Testis (tissue), 3 donors: Measurements from ENCODE around the gene KLHL6. TPM values are rescaled to one million over a fixed set of nuclear protein-coding genes. Genes with fewer than 3 reads are reported as not detected.

Experiments used
- DNase-seq: peaks from one replicate; pipeline ENCODE4 v3.0.0-alpha.2; 2019
- H3K27ac ChIP-seq, 2 donors: fragments of 200-600 bp; sonication (generic); one replicate each; pipeline ENCODE4 v1.5.1; 2019
- H3K27me3 ChIP-seq: fragments of 200-600 bp; sonication (generic); one replicate; pipeline ENCODE4 v1.5.1; 2019
- H3K36me3 ChIP-seq: fragments of 200-600 bp; sonication (generic); one replicate; pipeline ENCODE4 v1.5.1; 2017; ENCODE audit warnings: low read depth; ENCODE audit errors: missing control alignments
- H3K4me1 ChIP-seq: fragments of 200-600 bp; sonication (generic); one replicate; pipeline ENCODE4 v1.5.1; 2019
- H3K4me3 ChIP-seq, 2 donors: fragments of 200-600 bp; sonication (generic); one replicate each; pipeline ENCODE4 v1.5.1; 2017 to 2019
- H3K9me3 ChIP-seq: fragments of 200-600 bp; sonication (generic); one replicate; pipeline ENCODE4 v1.5.1; 2017
- CTCF ChIP-seq, 3 experiments: fragments of 450-650 bp in 2 of 3; fragments of 200-600 bp in 1 of 3; sonication (generic) in 1 of 3; IDR thresholded peaks; one replicate each; pipeline ENCODE4 v1.5.1; 2016 to 2019; ENCODE audit warnings: antibody characterized with exemption in 3 of 3, mild to moderate bottlenecking in 2 of 3, moderate library complexity in 1 of 3
- POLR2A ChIP-seq: fragments of 450-650 bp; IDR thresholded peaks from one replicate; pipeline ENCODE4 v1.6.1; 2017; ENCODE audit warnings: antibody characterized with exemption, mild to moderate bottlenecking, moderate library complexity
- WGBS, 2 donors: methylation state at CpG; one replicate each; pipeline ENCODE4 v1.1.5; 2018; 5-methylcytosine and 5-hydroxymethylcytosine counted together
- intact Hi-C: fragments of 100-400 bp; cut with DNase I; formaldehyde crosslinking; loops from one replicate; pipeline ENCODE4 v1.15.1; 2023; ENCODE audit warnings: low total_unique reads
- polyA plus RNA-seq: library from polyadenylated mRNA; stranded (reverse); fragments of 350-450 nt; fragmentation: Illumina TruSeq; extraction: RNeasy Lipid Tissue Mini Kit (QIAGEN cat#74804); gene quantifications from one replicate; pipeline ENCODE4 v1.2.3, GENCODE V29; 2014; ENCODE audit warnings: low read depth, low replicate concordance; ENCODE audit not compliant: insufficient read depth
- total RNA-seq, 2 donors: library from RNA; depleted of rRNA; stranded (reverse); fragments of >200 nt; gene quantifications; one replicate each; pipeline ENCODE4 v1.2.3, GENCODE V29; 2016

The KLHL6 gene
- total and polyA plus RNA-seq, 3 donors from 2014 or later: 0.55 to 1.5 (median 1.4) TPM

GRCh38 chr3:183553334-183554026 lies 2.0 kb downstream of the KLHL6 start:
- 78 to 79% methylated on average over 8 of the region's 8 CpGs for WGBS, 2 donors
- no peaks in the 10 kb centered on the region for H3K4me1 ChIP-seq
- intact Hi-C loops: no loop called here
- DNase-seq: no peak
- H3K4me3 ChIP-seq: no peak overlapping the region
- no peak overlapping the region for H3K27ac ChIP-seq
- no peak for TF ChIP-seq CTCF (IDR thresholded peaks at IDR 0.05)
- no peak for TF ChIP-seq POLR2A
- H3K36me3 ChIP-seq: no peaks in the 10 kb centered on the region
- H3K27me3 ChIP-seq: no peaks in the 10 kb centered on the region
- H3K9me3 ChIP-seq: no peaks in the 10 kb centered on the region

- intact Hi-C loops: no loop called here
- no peak for DNase-seq
- no peaks in the 10 kb centered on the region for H3K4me1 ChIP-seq
- no peaks in the 10 kb centered on the region for H3K27me3 ChIP-seq
- H3K36me3 ChIP-seq: no peaks in the 10 kb centered on the region
- no peak overlapping the region for H3K27ac ChIP-seq
- TF ChIP-seq CTCF (IDR thresholded peaks at IDR 0.05) (no peak), POLR2A (no peak)
- WGBS, 2 donors: 84 to 92% methylated on average over 6 of the region's 6 CpGs
- no peak overlapping the region for H3K4me3 ChIP-seq
- no peaks in the 10 kb centered on the region for H3K9me3 ChIP-seq
These were observed 3.6 kb downstream of the KLHL6 start for GRCh38 chr3:183551930-183552329.

- no peaks in the 10 kb centered on the region for H3K27me3 ChIP-seq
- H3K4me1 ChIP-seq: no peaks in the 10 kb centered on the region
- 80 to 81% methylated on average over 2 of the region's 2 CpGs for WGBS, 2 donors
- no peak overlapping the region for H3K27ac ChIP-seq
- H3K36me3 ChIP-seq: no peaks in the 10 kb centered on the region
- intact Hi-C loops: no loop called here
- no peak for DNase-seq
- no peaks in the 10 kb centered on the region for H3K9me3 ChIP-seq
- H3K4me3 ChIP-seq: no peak overlapping the region
- TF ChIP-seq CTCF (IDR thresholded peaks at IDR 0.05) (no peak), POLR2A (no peak)
These were observed 7.2 kb downstream of the KLHL6 start for GRCh38 chr3:183548262-183548769.

- intact Hi-C loops: no loop called here
- TF ChIP-seq CTCF (IDR thresholded peaks at IDR 0.05): no peak
- no peak for TF ChIP-seq POLR2A
- no peaks in the 10 kb centered on the region for H3K27me3 ChIP-seq
- H3K27ac ChIP-seq: no peak overlapping the region
- DNase-seq: no peak
- H3K4me1 ChIP-seq: no peaks in the 10 kb centered on the region
- WGBS, 2 donors: 92 to 93% methylated on average over 19 of the region's 19 CpGs
- H3K4me3 ChIP-seq: no peak overlapping the region
- H3K9me3 ChIP-seq: no peaks in the 10 kb centered on the region
- no peaks in the 10 kb centered on the region for H3K36me3 ChIP-seq
These were observed 8.9 kb downstream of the KLHL6 start for GRCh38 chr3:183546625-183547024.

- no peak for DNase-seq
- no peak overlapping the region for H3K4me3 ChIP-seq
- TF ChIP-seq CTCF (IDR thresholded peaks at IDR 0.05) (no peak), POLR2A (no peak)
- no peaks in the 10 kb centered on the region for H3K9me3 ChIP-seq
- no peaks in the 10 kb centered on the region for H3K36me3 ChIP-seq
- no peaks in the 10 kb centered on the region for H3K27me3 ChIP-seq
- intact Hi-C loops: no loop called here
- WGBS, 2 donors: 89 to 91% methylated on average over 6 of the region's 6 CpGs
- H3K27ac ChIP-seq: no peak overlapping the region
- no peaks in the 10 kb centered on the region for H3K4me1 ChIP-seq
These were observed 9.8 kb downstream of the KLHL6 start for GRCh38 chr3:183545708-183546107.
